Large intestine (tissue), 12 donors: ENCODE measurements around the gene MAP3K15. TPM values are rescaled to one million over a fixed set of nuclear protein-coding genes. Genes with fewer than 3 reads are reported as not detected.

Source experiments
- DNase-seq, 2 donors: peaks; one replicate each; pipeline versions ENCODE4 v3.0.0 to v3.0.0-alpha.2; 2013
- H3K27ac ChIP-seq: one replicate; pipeline ENCODE4 v1.5.1; 2013; ENCODE audit warnings: low read length
- H3K27me3 ChIP-seq: 2 replicates; pipeline ENCODE4 v1.6.1; 2013; ENCODE audit warnings: low read length; ENCODE audit not compliant: control insufficient read depth, insufficient read depth
- H3K36me3 ChIP-seq: 2 replicates; pipeline ENCODE4 v1.6.1; 2013; ENCODE audit warnings: low read length; ENCODE audit not compliant: control insufficient read depth, insufficient read depth
- H3K4me1 ChIP-seq: one replicate; pipeline ENCODE4 v1.6.1; 2013; ENCODE audit warnings: low read length; ENCODE audit not compliant: control insufficient read depth, insufficient read depth
- H3K4me3 ChIP-seq: one replicate; pipeline ENCODE4 v1.5.1; 2013; ENCODE audit warnings: low read length
- H3K9me3 ChIP-seq: one replicate; pipeline ENCODE4 v1.6.1; 2013; ENCODE audit warnings: mild to moderate bottlenecking, low read depth, low read length, moderate library complexity; ENCODE audit not compliant: control insufficient read depth
- WGBS: methylation state at CpG from one replicate; pipeline ENCODE4 v1.1.5; 2013; ENCODE audit warnings: low lambda C conversion rate; ENCODE audit not compliant: insufficient coverage; 5-methylcytosine and 5-hydroxymethylcytosine counted together
- long read RNA-seq, 11 donors: transcript quantifications; one replicate each; lab custom pipeline, GENCODE V29; 2026
- polyA plus RNA-seq: library from polyadenylated mRNA; unstranded; fragments of 120-200 nt; gene quantifications from one replicate; pipeline ENCODE4 v1.2.1, GENCODE V29; 2013

MAP3K15 gene, protein sequence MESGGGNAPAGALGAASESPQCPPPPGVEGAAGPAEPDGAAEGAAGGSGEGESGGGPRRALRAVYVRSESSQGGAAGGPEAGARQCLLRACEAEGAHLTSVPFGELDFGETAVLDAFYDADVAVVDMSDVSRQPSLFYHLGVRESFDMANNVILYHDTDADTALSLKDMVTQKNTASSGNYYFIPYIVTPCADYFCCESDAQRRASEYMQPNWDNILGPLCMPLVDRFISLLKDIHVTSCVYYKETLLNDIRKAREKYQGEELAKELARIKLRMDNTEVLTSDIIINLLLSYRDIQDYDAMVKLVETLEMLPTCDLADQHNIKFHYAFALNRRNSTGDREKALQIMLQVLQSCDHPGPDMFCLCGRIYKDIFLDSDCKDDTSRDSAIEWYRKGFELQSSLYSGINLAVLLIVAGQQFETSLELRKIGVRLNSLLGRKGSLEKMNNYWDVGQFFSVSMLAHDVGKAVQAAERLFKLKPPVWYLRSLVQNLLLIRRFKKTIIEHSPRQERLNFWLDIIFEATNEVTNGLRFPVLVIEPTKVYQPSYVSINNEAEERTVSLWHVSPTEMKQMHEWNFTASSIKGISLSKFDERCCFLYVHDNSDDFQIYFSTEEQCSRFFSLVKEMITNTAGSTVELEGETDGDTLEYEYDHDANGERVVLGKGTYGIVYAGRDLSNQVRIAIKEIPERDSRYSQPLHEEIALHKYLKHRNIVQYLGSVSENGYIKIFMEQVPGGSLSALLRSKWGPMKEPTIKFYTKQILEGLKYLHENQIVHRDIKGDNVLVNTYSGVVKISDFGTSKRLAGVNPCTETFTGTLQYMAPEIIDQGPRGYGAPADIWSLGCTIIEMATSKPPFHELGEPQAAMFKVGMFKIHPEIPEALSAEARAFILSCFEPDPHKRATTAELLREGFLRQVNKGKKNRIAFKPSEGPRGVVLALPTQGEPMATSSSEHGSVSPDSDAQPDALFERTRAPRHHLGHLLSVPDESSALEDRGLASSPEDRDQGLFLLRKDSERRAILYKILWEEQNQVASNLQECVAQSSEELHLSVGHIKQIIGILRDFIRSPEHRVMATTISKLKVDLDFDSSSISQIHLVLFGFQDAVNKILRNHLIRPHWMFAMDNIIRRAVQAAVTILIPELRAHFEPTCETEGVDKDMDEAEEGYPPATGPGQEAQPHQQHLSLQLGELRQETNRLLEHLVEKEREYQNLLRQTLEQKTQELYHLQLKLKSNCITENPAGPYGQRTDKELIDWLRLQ (N-terminal part only)
- 0.30 TPM for polyA plus RNA-seq
- long read RNA-seq, donor 1 = 0 reads
- long read RNA-seq, donor 2 = 0 reads
- long read RNA-seq, donor 3 = 0 reads
- long read RNA-seq, donor 4 = 0 reads
- long read RNA-seq, donor 5 = 0 reads
- long read RNA-seq, donor 6 = 0 reads
- long read RNA-seq, donor 7 = 0 reads
- long read RNA-seq, donor 8 = 0 reads
- long read RNA-seq, donor 9 = 0 reads
- long read RNA-seq, donor 10 = 0 reads
- long read RNA-seq, donor 11, partial matches to known transcripts = 7 of 7 reads
- long read RNA-seq, donor 11, other reads (novel, unspliced or antisense) = 0 of 7 reads

DNA sequence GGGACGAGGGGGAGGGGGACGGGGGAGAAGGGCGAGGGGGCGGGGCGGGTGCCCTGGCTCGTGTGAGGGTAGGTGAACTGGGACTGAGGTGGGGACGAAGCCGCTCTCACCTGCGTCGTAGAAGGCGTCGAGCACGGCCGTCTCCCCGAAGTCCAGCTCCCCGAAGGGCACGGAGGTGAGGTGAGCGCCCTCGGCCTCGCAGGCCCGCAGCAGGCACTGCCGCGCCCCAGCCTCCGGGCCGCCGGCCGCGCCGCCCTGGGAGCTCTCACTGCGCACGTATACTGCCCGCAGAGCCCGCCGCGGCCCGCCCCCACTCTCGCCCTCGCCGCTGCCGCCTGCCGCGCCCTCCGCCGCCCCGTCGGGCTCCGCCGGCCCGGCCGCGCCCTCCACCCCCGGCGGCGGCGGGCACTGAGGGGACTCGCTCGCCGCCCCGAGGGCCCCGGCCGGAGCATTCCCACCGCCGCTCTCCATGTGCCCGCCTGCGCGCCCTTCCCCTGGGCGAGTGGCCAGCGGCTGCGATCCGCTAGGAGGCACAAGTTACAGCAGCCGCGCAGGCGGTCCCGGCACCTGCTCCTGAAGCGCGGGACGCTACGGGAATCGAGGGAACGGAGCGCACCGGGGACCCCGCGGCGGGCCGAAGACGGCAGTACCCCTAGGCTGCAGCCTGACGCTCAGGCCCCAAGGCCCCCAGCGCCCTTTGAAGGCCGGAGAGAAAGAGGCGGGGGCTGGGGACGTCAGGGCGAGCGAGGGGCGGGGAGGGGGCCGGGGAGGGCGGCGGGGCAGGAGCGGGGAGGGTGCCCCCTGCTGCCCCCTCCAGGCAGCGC, at the start of gene MAP3K15:
Gene MAP3K15 (minus strand): TSS at position 718 of the 824 bp plus-strand sequence. CDS start 247 bp downstream, at position 471.
- no CpG with 5 or more reads among the region's 100 CpGs for WGBS
- Histone ChIP-seq H3K27me3 (peaks cover 12% of the 10 kb centered on the region), H3K4me3 (peak within 1 kb of the TSS; percentile 10), H3K27ac (no peak within 1 kb of the TSS), H3K4me1 (peaks cover 4% of the 10 kb centered on the region), H3K36me3 (no peaks in the 10 kb centered on the region), H3K9me3 (no peaks in the 10 kb centered on the region)
- DNase-seq = peak in 1 of 2 donors; percentile 21

DNA sequence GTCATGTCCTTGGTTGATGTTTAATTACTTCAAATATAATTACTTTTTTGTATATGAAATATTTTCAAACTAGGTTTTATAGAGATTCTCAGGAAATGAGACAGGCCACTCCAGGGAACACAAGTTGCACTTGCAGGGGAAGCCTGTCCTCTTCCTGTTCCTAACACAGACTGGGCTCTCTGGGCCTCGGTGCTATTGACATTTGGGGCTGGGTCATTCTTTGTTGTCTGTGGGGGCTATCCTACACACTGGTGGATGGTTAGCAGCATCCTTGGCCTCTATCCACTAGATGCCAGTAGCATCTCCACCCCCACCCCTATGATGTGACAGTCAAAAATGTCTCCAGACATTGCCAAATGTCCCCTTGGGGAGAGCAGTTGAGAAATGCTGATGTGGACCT, 49.3 kb upstream of the MAP3K15 start:
- H3K4me3 ChIP-seq = no peak overlapping the region
- DNase-seq = no peak
- no peaks in the 10 kb centered on the region for H3K36me3 ChIP-seq
- no peak overlapping the region for H3K27ac ChIP-seq
- no CpG with 5 or more reads among the region's 1 CpG for WGBS
- peaks cover 7% of the 10 kb centered on the region for H3K4me1 ChIP-seq
- H3K9me3 ChIP-seq = no peaks in the 10 kb centered on the region
- no peaks in the 10 kb centered on the region for H3K27me3 ChIP-seq

DNA sequence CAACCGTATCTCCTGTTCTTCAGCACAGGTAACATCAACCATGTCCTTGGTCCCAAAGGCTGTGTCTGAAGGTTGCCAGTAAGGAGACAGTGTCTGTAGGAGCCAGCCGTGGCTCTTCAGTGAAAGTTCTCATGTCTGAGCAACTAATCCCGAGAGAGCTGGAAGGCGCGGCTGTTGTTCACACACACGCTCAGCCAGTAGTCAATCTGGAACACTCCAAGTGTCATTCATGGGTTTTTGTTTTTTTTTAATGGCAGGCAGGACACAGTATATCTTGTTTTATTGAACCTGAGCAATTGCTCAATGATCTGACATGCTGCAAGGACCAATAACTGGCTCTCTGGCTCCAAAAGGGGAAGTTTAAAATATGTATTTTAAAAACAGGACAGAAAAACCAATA, 48.4 kb upstream of the MAP3K15 start:
- no peak for DNase-seq
- H3K4me1 ChIP-seq = peaks cover 7% of the 10 kb centered on the region
- no CpG with 5 or more reads among the region's 6 CpGs for WGBS

DNA sequence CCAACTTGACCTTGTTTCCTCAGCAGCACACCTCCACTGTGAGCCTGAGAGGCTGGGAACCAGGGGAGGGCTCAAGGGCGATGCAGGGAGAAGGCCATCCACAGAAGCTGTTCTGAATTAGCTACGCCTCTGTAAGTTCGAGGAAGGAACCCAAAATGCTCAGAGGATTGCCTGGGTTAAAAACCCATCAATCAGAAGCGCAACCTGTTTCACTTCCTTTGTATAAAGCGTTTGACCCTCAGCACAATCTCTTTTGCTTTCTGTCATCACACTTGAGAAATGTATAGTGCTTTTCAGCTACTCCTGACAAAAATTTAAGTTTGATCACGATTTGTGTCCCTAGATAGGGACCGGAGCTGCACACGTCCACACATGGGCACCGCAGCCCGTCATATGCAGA, 48.0 kb upstream of the MAP3K15 start:
- Histone ChIP-seq H3K4me3 (no peak overlapping the region), H3K36me3 (no peaks in the 10 kb centered on the region), H3K27ac (no peak overlapping the region), H3K27me3 (no peaks in the 10 kb centered on the region), H3K4me1 (peaks cover 7% of the 10 kb centered on the region), H3K9me3 (no peaks in the 10 kb centered on the region)
- no CpG with 5 or more reads among the region's 10 CpGs for WGBS
- no peak for DNase-seq

More for the DNA sequence above, 48.4 kb upstream of the MAP3K15 start:
- H3K9me3 ChIP-seq = no peaks in the 10 kb centered on the region
- no peaks in the 10 kb centered on the region for H3K36me3 ChIP-seq
- H3K27me3 ChIP-seq = no peaks in the 10 kb centered on the region
- no peak overlapping the region for H3K27ac ChIP-seq
- no peak overlapping the region for H3K4me3 ChIP-seq

DNA sequence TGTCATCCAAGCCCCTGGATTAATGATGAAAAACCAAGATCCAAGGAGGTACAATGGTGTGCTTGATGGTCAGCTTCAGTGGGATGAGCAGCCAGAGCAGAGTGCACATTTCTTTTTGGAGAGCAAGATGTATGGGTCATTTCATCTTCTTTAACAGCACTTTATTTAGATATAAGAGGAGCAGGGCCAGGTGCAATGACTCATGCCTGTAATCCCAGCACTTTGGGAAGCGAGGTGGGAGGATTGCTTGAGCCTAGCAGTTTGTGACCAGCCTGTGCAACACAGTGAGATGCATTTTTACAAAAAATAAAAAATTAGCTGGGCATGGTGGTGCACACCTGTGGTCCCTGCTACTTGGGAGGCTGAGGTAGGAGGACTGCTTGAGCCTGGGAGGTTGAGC, 45.3 kb upstream of the MAP3K15 start:
- Histone ChIP-seq H3K36me3 (no peaks in the 10 kb centered on the region), H3K4me3 (no peak overlapping the region), H3K4me1 (peaks cover 2% of the 10 kb centered on the region), H3K27ac (no peak overlapping the region), H3K9me3 (no peaks in the 10 kb centered on the region), H3K27me3 (no peaks in the 10 kb centered on the region)
- no peak for DNase-seq
- WGBS = no CpG with 5 or more reads among the region's 1 CpG

DNA sequence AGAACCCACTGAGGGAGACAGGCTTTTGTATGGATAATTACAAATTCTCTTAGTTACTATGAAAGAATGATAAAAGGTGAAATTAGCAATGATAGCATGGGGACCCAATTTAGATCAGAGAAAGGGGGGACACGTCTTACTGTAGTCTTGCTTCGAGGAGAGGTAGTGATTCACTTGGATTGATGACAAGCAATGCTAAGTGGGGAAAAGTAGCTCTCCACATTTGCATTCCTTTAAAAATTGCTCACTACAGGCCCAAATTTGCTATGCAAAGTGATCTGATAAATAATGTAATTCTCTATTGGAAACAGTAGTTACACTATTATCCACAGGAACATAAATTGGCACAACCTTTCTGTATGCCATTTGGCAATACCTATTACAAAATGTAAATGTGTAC, 42.5 kb upstream of the MAP3K15 start:
- H3K4me1 ChIP-seq = no peaks in the 10 kb centered on the region
- no CpG with 5 or more reads among the region's 2 CpGs for WGBS
- no peaks in the 10 kb centered on the region for H3K36me3 ChIP-seq

DNA sequence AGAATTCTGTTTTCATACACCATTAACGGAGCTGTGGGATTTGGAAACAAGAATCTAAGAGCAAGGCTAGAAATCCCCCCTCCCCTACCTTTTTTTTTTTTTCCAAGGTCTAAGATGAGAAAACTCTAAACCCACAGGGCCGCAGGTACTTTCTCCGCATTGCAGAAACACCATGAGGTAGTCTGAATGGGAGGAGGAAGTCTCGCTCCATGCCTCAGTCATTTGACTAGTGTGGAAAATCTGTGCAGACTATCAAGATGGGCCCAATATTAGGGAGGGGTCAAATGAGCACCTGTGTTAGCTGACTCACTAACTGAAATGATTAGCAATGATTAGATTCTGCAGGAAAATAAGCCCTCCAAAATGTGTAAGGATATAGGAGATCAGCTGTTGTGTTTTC, 40.9 kb upstream of the MAP3K15 start:
- H3K27me3 ChIP-seq = no peaks in the 10 kb centered on the region
- H3K4me3 ChIP-seq = no peak overlapping the region
- no peak for DNase-seq
- no peaks in the 10 kb centered on the region for H3K36me3 ChIP-seq
- whole genome bisulfite sequencing = no CpG with 5 or more reads among the region's 4 CpGs
- H3K4me1 ChIP-seq = no peaks in the 10 kb centered on the region
- H3K27ac ChIP-seq = no peak overlapping the region
- no peaks in the 10 kb centered on the region for H3K9me3 ChIP-seq

More for the DNA sequence above, 42.5 kb upstream of the MAP3K15 start:
- Histone ChIP-seq H3K27me3 (no peaks in the 10 kb centered on the region), H3K4me3 (no peak overlapping the region), H3K27ac (no peak overlapping the region), H3K9me3 (no peaks in the 10 kb centered on the region)
- DNase-seq = no peak

DNA sequence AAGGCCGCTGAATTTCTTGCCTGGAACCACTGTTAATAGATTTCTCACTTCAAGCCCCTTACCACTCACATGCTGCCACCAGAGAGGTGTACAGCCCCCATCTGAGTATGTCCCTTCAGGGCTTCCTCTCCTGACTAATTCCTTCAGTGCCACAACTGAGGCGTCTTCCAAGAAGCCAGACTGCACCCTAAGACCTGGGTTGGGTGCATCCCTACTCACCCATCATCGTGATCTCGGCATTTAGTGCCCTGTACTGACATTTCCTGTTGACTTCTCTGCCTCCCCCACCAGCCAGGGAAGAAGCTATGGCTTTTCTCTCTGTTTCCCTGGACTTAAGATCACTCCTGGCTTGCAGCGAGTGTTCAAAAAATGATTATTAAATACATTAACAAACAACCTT, 40.4 kb upstream of the MAP3K15 start:
- Histone ChIP-seq H3K9me3 (no peaks in the 10 kb centered on the region), H3K36me3 (no peaks in the 10 kb centered on the region), H3K4me3 (no peak overlapping the region), H3K27ac (no peak overlapping the region), H3K4me1 (no peaks in the 10 kb centered on the region), H3K27me3 (no peaks in the 10 kb centered on the region)
- DNase-seq = no peak
- WGBS = no CpG with 5 or more reads among the region's 5 CpGs

DNA sequence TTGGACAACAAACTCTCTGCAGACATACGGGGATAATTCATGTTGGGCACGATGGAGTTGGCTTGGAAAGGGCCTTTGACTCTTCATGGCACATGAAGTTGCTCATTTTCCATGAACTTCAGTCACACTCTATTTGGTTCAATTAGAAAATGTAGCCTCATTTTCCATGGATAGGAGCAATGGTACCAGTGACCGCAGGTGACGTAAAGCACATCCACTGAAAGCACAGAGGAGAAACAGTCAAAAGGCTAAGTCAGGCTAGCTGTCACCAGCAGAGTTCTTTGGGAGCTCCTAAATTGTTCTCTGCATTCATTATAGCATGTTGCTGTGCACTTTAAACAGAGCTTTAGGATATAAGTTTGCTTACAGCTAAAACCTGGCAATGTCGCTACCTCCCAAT, 39.9 kb upstream of the MAP3K15 start:
- no CpG with 5 or more reads among the region's 5 CpGs for WGBS
- Histone ChIP-seq H3K27ac (no peak overlapping the region), H3K9me3 (no peaks in the 10 kb centered on the region), H3K4me3 (no peak overlapping the region), H3K4me1 (no peaks in the 10 kb centered on the region), H3K36me3 (no peaks in the 10 kb centered on the region), H3K27me3 (no peaks in the 10 kb centered on the region)
- DNase-seq = no peak
